GM21825 (cell line): ENCODE measurements around the gene MBLAC1.
A peak's percentile ranks its signal among the peaks of the same experiment; 100 is the strongest.

Experiments
- ATAC-seq: cut with Tn5 transposase; IDR thresholded peaks from one replicate; pipeline ENCODE4 v1.9.1; 2021; ENCODE audit warnings: mild to moderate bottlenecking, moderate library complexity; ENCODE audit not compliant: unreplicated experiment

Gene MBLAC1

DNA sequence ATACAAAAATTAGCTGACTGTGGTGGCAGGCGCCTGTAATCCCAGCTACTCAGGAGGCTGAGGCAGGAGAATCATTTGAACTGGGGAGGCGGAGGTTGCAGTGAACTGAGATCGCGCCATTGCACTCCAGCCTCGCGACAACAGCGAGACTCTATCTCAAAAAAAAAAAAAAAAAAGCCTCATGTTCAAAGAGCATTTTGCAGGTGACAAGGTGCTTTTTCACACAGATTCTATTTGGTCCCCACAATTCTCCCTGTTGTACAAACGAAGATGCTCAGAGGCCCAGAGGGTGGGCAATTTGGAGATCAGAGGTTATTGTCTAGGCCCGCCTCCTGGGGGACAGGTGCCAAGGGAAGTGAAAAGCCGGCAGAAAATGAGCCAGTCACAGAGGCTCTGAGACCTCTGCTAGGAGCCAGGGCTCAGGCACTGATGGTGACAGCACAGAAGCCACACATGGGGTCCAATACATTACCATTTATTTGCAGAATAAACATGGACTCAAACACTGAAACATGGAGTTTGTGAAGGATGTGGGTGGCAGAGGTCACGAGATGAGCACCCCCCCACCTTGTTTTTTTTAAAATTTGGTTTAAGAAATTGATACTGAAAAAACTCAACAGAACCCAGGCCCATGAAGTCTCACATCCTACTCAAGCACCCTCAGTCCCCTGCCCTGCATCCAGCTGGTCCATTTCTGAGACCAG is 42.5 kb downstream of the MBLAC1 start:
- no peak for ATAC-seq

DNA sequence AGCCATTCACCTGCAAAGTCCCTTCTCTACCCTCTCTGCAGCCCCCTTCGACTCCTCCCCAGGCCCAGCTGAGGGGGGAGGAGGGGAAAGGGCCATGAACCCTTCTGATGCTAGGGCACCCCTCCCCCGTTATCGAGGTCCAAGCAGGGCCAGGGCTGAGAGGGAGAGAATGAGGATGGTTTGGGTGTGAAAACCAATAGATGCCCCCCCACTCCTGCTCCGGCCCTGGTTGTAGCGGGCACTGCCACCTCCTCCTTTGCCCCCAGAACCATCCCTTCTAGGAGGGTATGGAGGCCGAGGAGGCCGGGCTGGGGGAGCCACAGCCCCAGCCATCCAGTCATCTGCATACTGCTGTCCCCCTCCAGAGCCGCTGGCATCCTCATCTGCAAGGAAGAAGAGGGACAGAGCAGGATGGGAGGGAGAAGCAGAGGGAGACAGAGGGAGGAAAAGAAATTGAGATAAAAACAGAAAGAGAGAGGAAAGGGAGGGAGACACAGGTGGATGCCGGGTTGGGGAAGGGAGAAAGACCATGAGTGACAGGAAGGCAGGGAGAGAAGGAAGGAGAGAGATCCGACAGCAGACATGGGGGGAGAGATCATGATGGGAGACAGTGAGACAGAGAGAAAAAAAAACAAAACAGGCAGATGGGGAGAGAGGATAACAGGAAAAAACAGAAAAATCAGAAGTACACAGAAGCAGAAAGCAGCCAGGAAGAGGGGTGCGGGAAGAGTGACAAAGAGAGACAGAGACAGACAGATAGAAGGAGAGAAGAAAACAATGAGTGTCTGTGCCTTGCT is 43.5 kb downstream of the MBLAC1 start:
- ATAC-seq: no peak

GRCh38 chr7:100171087-100171681 is 44.4 kb downstream of the MBLAC1 start:
- no peak for ATAC-seq

GRCh38 chr7:100171840-100172239 is 45.1 kb downstream of the MBLAC1 start:
- no peak for ATAC-seq

GRCh38 chr7:100173806-100174495 is 47.2 kb downstream of the MBLAC1 start:
- no peak for ATAC-seq

DNA sequence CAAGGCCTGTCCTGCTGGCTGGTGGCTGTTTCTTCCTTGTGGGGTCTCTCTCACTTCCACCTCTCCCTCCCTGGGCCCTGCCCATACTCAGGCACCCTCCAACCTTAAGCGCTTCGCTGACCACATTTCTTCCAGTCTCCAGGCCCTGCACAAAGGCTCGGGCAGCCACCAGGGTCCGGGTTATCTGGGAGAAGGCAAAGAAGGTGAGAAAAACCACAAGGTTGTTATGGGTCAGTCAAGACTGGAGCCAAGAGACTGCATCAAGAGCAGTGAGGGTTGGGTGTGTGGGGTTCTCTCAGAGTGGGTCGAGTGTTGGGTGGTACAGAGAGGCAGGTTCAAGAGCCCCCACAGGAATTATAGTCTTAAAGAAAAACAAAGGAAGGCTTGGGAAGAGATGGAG is 47.8 kb downstream of the MBLAC1 start:
- ATAC-seq: no peak

GRCh38 chr7:100175296-100175935 is 48.6 kb downstream of the MBLAC1 start:
- ATAC-seq: no peak

GRCh38 chr7:100176096-100177044 is 49.6 kb downstream of the MBLAC1 start:
- ATAC-seq: no peak

DNA sequence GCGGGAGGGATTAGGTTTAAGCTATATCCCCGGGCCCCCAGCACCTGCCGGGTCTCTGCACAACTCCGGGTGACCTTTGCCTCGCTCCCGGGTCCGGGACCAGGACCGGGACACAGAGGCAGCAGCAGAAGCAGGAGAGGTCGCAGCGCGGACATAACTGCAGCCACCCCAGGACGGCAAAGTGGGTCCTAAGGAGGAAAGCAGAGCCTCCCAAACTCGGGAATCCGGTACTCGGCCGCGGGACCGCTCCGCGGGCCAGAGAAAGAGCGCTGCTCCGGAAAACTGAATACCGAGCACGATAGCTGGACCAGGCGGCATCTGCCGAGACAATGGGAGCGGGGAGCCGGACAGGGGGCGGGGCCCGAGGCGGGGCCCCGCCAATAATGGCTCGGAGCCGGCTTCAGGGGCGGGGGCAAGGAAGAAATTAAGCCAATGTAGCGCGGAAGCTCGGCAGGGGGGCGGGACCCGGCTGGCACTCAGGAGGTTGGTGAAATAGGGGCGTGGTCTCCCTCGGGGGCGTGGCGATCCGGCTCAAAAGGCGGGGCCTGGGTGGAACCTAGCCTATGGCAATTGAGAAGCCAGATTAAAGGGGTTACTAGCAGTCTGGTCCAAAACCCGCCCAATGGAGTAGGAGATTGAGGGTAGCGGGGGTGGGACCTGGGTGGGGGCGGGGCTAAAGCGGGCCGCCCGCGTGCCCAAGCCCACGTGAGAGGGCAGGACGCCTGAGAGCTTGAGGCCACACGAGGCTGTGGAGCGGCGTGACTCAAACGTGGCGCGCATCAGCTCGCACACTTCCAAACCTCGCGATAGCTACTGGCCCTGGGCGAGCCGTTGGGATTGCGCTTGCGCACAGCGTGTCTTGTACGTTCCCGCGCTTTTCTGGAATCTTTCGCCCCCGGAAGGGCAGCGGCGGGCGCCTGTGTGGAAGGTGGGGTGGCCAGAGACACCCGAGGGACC is 50.6 kb downstream of the MBLAC1 start, which contains the start of the genes GPC2 and STAG3:
GPC2 (minus strand) TSS at position 337 of the 957 bp plus-strand sequence; CDS start at position 155, 182 bp downstream.
STAG3 (plus strand) TSS at position 874 of the 957 bp plus-strand sequence. CDS start 2,639 bp downstream, outside the sequence.
- ATAC-seq: peak; percentile 87
